OCI-LY7 (cell line): ENCODE results near the gene COL3A1.

Experiments
- EZH2phosphoT487 ChIP-seq: fragments of 200-600 bp; sonication (generic); IDR thresholded peaks from 2 replicates; pipeline ENCODE4 v1.6.1; 2018; ENCODE audit warnings: low read depth, borderline replicate concordance, mild to moderate bottlenecking, mixed run types, antibody characterized with exemption, low read length, moderate library complexity, mixed read lengths
- TF ChIP-seq, protein P1 (sequence below): fragments of 200-600 bp; sonication (generic); conservative IDR thresholded peaks from 2 replicates; pipeline ENCODE4 v1.5.1; 2014; ENCODE audit warnings: mild to moderate bottlenecking, antibody characterized with exemption, low read length, moderate library complexity, mixed read lengths

DNA sequence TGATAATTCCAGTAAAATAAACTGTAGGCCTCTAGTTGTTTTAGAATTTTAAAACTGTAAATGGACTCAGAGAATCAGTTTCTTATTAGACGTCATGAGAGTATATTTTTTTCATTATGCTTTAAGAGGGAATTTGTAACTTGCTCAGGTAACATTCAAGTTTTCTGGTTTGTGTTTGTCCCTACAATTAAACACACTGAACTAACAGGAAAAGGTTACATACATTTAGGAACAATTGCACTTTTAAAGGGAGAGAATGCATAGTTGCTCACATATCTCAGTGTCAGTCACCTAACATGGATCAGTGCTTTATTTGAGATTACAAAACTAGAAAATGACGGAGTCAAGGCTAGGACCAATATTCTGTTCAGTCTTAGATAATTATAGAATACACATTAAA is 3.1 kb downstream of the COL3A1 start:
- TF ChIP-seq, protein P1, sequence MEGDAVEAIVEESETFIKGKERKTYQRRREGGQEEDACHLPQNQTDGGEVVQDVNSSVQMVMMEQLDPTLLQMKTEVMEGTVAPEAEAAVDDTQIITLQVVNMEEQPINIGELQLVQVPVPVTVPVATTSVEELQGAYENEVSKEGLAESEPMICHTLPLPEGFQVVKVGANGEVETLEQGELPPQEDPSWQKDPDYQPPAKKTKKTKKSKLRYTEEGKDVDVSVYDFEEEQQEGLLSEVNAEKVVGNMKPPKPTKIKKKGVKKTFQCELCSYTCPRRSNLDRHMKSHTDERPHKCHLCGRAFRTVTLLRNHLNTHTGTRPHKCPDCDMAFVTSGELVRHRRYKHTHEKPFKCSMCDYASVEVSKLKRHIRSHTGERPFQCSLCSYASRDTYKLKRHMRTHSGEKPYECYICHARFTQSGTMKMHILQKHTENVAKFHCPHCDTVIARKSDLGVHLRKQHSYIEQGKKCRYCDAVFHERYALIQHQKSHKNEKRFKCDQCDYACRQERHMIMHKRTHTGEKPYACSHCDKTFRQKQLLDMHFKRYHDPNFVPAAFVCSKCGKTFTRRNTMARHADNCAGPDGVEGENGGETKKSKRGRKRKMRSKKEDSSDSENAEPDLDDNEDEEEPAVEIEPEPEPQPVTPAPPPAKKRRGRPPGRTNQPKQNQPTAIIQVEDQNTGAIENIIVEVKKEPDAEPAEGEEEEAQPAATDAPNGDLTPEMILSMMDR = no peak
- no peak for TF ChIP-seq EZH2phosphoT487
